HepG2 (cell line): ENCODE data around the gene HTRA2. TPM values are rescaled to one million over a fixed set of nuclear protein-coding genes. Genes with fewer than 3 reads are reported as not detected.
A peak's percentile ranks its signal among the peaks of the same experiment; 100 is the strongest.

Source experiments
- AHDC1 ChIP-seq: sonication (generic); formaldehyde crosslinking; IDR thresholded peaks from 2 replicates; pipeline ENCODE4 v1.5.1; 2020; ENCODE audit warnings: mild to moderate bottlenecking, missing genetic modification reagents, borderline replicate concordance
- ARID5B ChIP-seq: IDR thresholded peaks from 2 replicates; pipeline ENCODE4 v1.4.0; 2020; ENCODE audit warnings: mild to moderate bottlenecking, missing genetic modification reagents
- CBX1 ChIP-seq: IDR thresholded peaks from one replicate; pipeline ENCODE4 v1.6.1; 2016; ENCODE audit warnings: antibody characterized with exemption, low read depth
- HMG20B ChIP-seq: conservative IDR thresholded peaks from 2 replicates; pipeline ENCODE4 v1.6.1; 2016; ENCODE audit warnings: missing genetic modification reagents, missing compliant biosample characterization
- HOXA9 ChIP-seq: sonication (generic); formaldehyde crosslinking; IDR thresholded peaks from 2 replicates; pipeline ENCODE4 v1.8.1; 2022; ENCODE audit warnings: missing genetic modification reagents, mild to moderate bottlenecking, moderate library complexity, borderline replicate concordance
- KDM1A ChIP-seq: IDR thresholded peaks from 2 replicates; pipeline ENCODE4 v1.6.1; 2016; ENCODE audit warnings: missing compliant biosample characterization
- MATR3 ChIP-seq: sonication (generic); formaldehyde crosslinking; IDR thresholded peaks from 2 replicates; pipeline ENCODE4 v1.4.0; 2020; ENCODE audit warnings: missing genetic modification reagents
- NR2F1 ChIP-seq, 2 experiments: fragments of 450-650 bp in 1 of 2; formaldehyde crosslinking in 1 of 2; IDR thresholded peaks; 2 replicates each; pipeline versions ENCODE4 v1.5.0 to v1.6.1; 2016 to 2020; ENCODE audit warnings: mild to moderate bottlenecking in 1 of 2, missing compliant biosample characterization in 1 of 2, missing genetic modification reagents in 1 of 2, moderate library complexity in 1 of 2
- SIN3A ChIP-seq: IDR thresholded peaks from 2 replicates; pipeline ENCODE4 v1.6.1; 2011; ENCODE audit warnings: low read depth, mild to moderate bottlenecking, control low read depth, low read length, borderline replicate concordance
- TCF7L2 ChIP-seq: IDR thresholded peaks from 2 replicates; pipeline ENCODE4 v1.6.1; 2011; ENCODE audit warnings: mild to moderate bottlenecking, low read depth, low read length, moderate library complexity
- TOPORS ChIP-seq: sonication (generic); formaldehyde crosslinking; IDR thresholded peaks from 2 replicates; pipeline ENCODE4 v1.8.0; 2023; ENCODE audit warnings: mild to moderate bottlenecking, missing genetic modification reagents
- TRIM24 ChIP-seq: sonication (generic); formaldehyde crosslinking; IDR thresholded peaks from 2 replicates; pipeline ENCODE4 v1.8.0; 2022; ENCODE audit warnings: mild to moderate bottlenecking, missing genetic modification reagents
- ZBTB42 ChIP-seq: sonication (generic); formaldehyde crosslinking; IDR thresholded peaks from 2 replicates; pipeline ENCODE4 v1.5.0; 2020; ENCODE audit warnings: mild to moderate bottlenecking, missing genetic modification reagents
- ZNF121 ChIP-seq: sonication (generic); formaldehyde crosslinking; IDR thresholded peaks from 2 replicates; pipeline ENCODE4 v1.5.0; 2020; ENCODE audit warnings: mild to moderate bottlenecking, missing genetic modification reagents
- ZNF264 ChIP-seq: sonication (generic); formaldehyde crosslinking; IDR thresholded peaks from 2 replicates; pipeline ENCODE4 v1.4.0; 2020; ENCODE audit warnings: missing genetic modification reagents
- ZNF496 ChIP-seq: sonication (generic); formaldehyde crosslinking; IDR thresholded peaks from 2 replicates; pipeline ENCODE4 v1.8.1; 2023; ENCODE audit warnings: mild to moderate bottlenecking, moderate library complexity, missing genetic modification reagents; ENCODE audit not compliant: insufficient replicate concordance
- ZNF607 ChIP-seq: sonication (generic); formaldehyde crosslinking; IDR thresholded peaks from 2 replicates; pipeline ENCODE4 v1.5.1; 2020; ENCODE audit warnings: missing genetic modification reagents, mild to moderate bottlenecking, borderline replicate concordance
- ZNF619 ChIP-seq: sonication (generic); formaldehyde crosslinking; IDR thresholded peaks from 2 replicates; pipeline ENCODE4 v1.4.0; 2020; ENCODE audit warnings: mild to moderate bottlenecking, missing genetic modification reagents
- polyA plus RNA-seq, 8 experiments: library from polyadenylated mRNA; depleted of rRNA in 3 of 8; stranded (reverse) in 7 of 8; unstranded in 1 of 8; fragments of >200 nt; fragmentation: Illumina TruSeq in 4 of 8; extraction: Trizol in 4 of 8; gene quantifications; 2 replicates each; pipeline versions ENCODE4 v1.2.1 to v1.2.3, GENCODE V29; 2011 to 2016; ENCODE audit warnings: low read depth in 4 of 8, missing spikeins in 1 of 8, mixed read lengths in 1 of 8; ENCODE audit not compliant: insufficient read depth in 1 of 8
- total RNA-seq, 5 experiments: library from RNA; depleted of rRNA; stranded (reverse); fragments of >200 nt; fragmentation: Illumina TruSeq; extraction: Trizol; gene quantifications; 2 replicates each; pipeline ENCODE4 v1.2.3, GENCODE V29; 2016; ENCODE audit warnings: low read depth in 1 of 5
- TF ChIP-seq, protein P1 (sequence below): sonication (generic); formaldehyde crosslinking; IDR thresholded peaks from 2 replicates; pipeline ENCODE4 v1.8.0; 2022; ENCODE audit warnings: mild to moderate bottlenecking, missing genetic modification reagents, moderate library complexity

Gene HTRA2
- total and polyA plus RNA-seq, 2 of the 13 experiments (the other 11 are each of a cell fraction or from before 2014, with no cell fraction given): 47.7 to 50.3 TPM

DNA sequence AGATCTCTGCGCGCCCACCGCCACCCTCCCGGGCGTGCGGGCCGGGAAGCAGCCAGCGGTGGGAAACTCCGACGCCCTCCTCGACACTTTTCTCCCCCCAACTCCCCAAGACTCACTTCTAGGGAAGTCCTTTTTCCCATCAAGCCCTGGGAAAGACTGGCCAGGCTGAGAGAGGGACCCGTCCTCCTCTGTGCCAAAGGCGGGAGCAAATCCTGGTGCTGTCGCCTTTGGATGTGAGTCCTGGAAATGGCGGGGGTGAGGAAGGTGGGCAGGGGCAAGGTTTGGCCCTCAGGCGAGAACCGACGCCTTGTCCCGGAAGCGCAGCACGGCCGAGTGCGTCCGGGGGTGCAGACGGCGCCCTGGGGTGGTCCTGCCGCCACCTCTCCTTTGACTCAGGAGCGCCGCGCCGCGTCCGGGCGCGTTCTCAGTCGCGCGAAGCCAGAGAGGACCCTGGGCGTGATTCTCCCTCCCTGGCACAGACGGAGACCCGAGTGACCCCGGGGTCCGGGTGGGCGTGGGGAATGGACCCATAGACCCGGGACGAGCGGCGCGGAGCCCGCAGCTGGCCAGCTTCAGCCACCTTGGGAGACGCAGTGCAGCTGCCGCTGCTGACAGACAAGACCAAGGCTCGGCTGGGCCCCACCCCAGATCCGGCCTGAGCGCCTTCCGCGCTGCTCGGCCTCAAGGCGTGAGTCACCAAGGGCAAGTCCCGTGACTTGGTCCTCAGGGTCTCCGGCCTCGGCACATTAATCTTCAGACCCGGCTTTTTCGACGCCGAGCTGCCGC lies 26.8 kb upstream of the HTRA2 start (continued):
- TF ChIP-seq, protein P1, sequence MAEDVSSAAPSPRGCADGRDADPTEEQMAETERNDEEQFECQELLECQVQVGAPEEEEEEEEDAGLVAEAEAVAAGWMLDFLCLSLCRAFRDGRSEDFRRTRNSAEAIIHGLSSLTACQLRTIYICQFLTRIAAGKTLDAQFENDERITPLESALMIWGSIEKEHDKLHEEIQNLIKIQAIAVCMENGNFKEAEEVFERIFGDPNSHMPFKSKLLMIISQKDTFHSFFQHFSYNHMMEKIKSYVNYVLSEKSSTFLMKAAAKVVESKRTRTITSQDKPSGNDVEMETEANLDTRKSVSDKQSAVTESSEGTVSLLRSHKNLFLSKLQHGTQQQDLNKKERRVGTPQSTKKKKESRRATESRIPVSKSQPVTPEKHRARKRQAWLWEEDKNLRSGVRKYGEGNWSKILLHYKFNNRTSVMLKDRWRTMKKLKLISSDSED: no peak
- TF ChIP-seq ZNF264 (CRISPR knock-in tag) (0 out of 2 replicates have a peak, but pooled peaks have one; percentile 15), HOXA9 (CRISPR knock-in tag) (no peak), CBX1 (peak; percentile 42), MATR3 (CRISPR knock-in tag) (no peak), ZNF121 (CRISPR knock-in tag) (0 out of 2 replicates have a peak, but pooled peaks have one; percentile 38), NR2F1 (CRISPR knock-in tag; IDR thresholded peaks at IDR 0.05) (no peak), ZNF619 (CRISPR knock-in tag) (peak; percentile 15; the same call in 1 of the 2 replicates), KDM1A (CRISPR knock-in tag) (no peak), ZBTB42 (no peak), TOPORS (CRISPR knock-in tag) (no peak), ZNF607 (CRISPR knock-in tag) (peak; percentile 84; the same call in 1 of the 2 replicates), HMG20B (no peak), TRIM24 (CRISPR knock-in tag) (no peak), TCF7L2 (no peak), ARID5B (CRISPR knock-in tag) (peak; percentile 49), SIN3A (peak; percentile 26; the same call in 1 of the 2 replicates), ZNF496 (CRISPR knock-in tag) (no peak), AHDC1 (CRISPR knock-in tag) (peak; percentile 67; the same call in 1 of the 2 replicates)
